H9 (cell line): ENCODE data around the gene MCF2L2. TPM values are rescaled to one million over a fixed set of nuclear protein-coding genes. Genes with fewer than 3 reads are reported as not detected.

ENCODE experiments used
- DNase-seq: peaks from one replicate; pipeline ENCODE4 v3.0.0-alpha.2; 2017
- H2AFZ ChIP-seq: one replicate; pipeline ENCODE4 v1.6.1; 2013; ENCODE audit warnings: mild to moderate bottlenecking, low read length, control low read depth, moderate library complexity
- H2AK5ac ChIP-seq: 2 replicates; pipeline ENCODE4 v1.6.1; 2013; ENCODE audit warnings: low read length, control low read depth, mixed read lengths; ENCODE audit not compliant: insufficient read length
- H2BK120ac ChIP-seq: one replicate; pipeline ENCODE4 v1.6.1; 2013; ENCODE audit warnings: low read depth, mild to moderate bottlenecking, low read length, control low read depth, inconsistent platforms; ENCODE audit not compliant: poor library complexity, severe bottlenecking
- H2BK12ac ChIP-seq: 2 replicates; pipeline ENCODE4 v1.6.1; 2013; ENCODE audit warnings: low read length, control low read depth, mixed read lengths, low read depth; ENCODE audit not compliant: insufficient read length
- H2BK15ac ChIP-seq: 2 replicates; pipeline ENCODE4 v1.6.1; 2013; ENCODE audit warnings: low read depth, low read length, control low read depth
- H2BK20ac ChIP-seq: one replicate; pipeline ENCODE4 v1.6.1; 2013; ENCODE audit warnings: low read depth, mild to moderate bottlenecking, low read length, control low read depth, inconsistent platforms; ENCODE audit not compliant: poor library complexity, severe bottlenecking
- H2BK5ac ChIP-seq: 2 replicates; pipeline ENCODE4 v1.6.1; 2013; ENCODE audit warnings: low read length, control low read depth, mixed read lengths; ENCODE audit not compliant: insufficient read length
- H3K14ac ChIP-seq: 2 replicates; pipeline ENCODE4 v1.6.1; 2013; ENCODE audit warnings: low read length, control low read depth; ENCODE audit not compliant: insufficient read depth
- H3K18ac ChIP-seq: 2 replicates; pipeline ENCODE4 v1.6.1; 2013; ENCODE audit warnings: low read depth, mild to moderate bottlenecking, mixed read lengths, low read length, control low read depth; ENCODE audit not compliant: insufficient read length
- H3K23ac ChIP-seq: 2 replicates; pipeline ENCODE4 v1.6.1; 2013; ENCODE audit warnings: low read length, control low read depth, mixed read lengths, low read depth; ENCODE audit not compliant: insufficient read length
- H3K23me2 ChIP-seq: 2 replicates; pipeline ENCODE4 v1.6.1; 2013; ENCODE audit warnings: low read depth, mild to moderate bottlenecking, mixed read lengths, low read length, control low read depth; ENCODE audit not compliant: insufficient read length, poor library complexity, severe bottlenecking
- H3K27ac ChIP-seq: 2 replicates; pipeline ENCODE4 v1.5.1; 2013; ENCODE audit warnings: low read length, control low read depth, mixed read lengths, low read depth; ENCODE audit not compliant: insufficient read length
- H3K27me3 ChIP-seq: 2 replicates; pipeline ENCODE4 v1.6.1; 2013; ENCODE audit warnings: low read length, control low read depth, inconsistent platforms; ENCODE audit not compliant: insufficient read depth
- H3K4ac ChIP-seq: 2 replicates; pipeline ENCODE4 v1.6.1; 2013; ENCODE audit warnings: low read depth, mild to moderate bottlenecking, control low read depth, inconsistent platforms, low read length, moderate library complexity
- H3K4me1 ChIP-seq: 2 replicates; pipeline ENCODE4 v1.6.1; 2013; ENCODE audit warnings: low read length, control low read depth, inconsistent platforms; ENCODE audit not compliant: insufficient read depth
- H3K4me2 ChIP-seq: 2 replicates; pipeline ENCODE4 v1.6.1; 2013; ENCODE audit warnings: low read length, control low read depth, mixed read lengths; ENCODE audit not compliant: insufficient read length, insufficient read depth
- H3K56ac ChIP-seq: 2 replicates; pipeline ENCODE4 v1.6.1; 2013; ENCODE audit warnings: low read depth, mild to moderate bottlenecking, mixed read lengths, low read length, control low read depth; ENCODE audit not compliant: insufficient read length
- H3K79me1 ChIP-seq: 2 replicates; pipeline ENCODE4 v1.6.1; 2013; ENCODE audit warnings: low read depth, mild to moderate bottlenecking, moderate library complexity, low read length, control low read depth, inconsistent platforms; ENCODE audit not compliant: insufficient read depth, poor library complexity, severe bottlenecking
- H3K79me2 ChIP-seq: 2 replicates; pipeline ENCODE4 v1.6.1; 2013; ENCODE audit warnings: low read length, control low read depth, inconsistent platforms; ENCODE audit not compliant: insufficient read depth
- H3K9ac ChIP-seq: 2 replicates; pipeline ENCODE4 v1.6.1; 2013; ENCODE audit warnings: low read length, control low read depth, mixed read lengths; ENCODE audit not compliant: insufficient read length; ENCODE audit errors: extremely low read depth
- H3K9me3 ChIP-seq: one replicate; pipeline ENCODE4 v1.6.1; 2013; ENCODE audit warnings: low read depth, low read length, inconsistent platforms; ENCODE audit not compliant: control insufficient read depth
- H3T11ph ChIP-seq: one replicate; pipeline ENCODE4 v1.6.1; 2013; ENCODE audit warnings: mild to moderate bottlenecking, low read length, control low read depth, inconsistent platforms
- H4K20me1 ChIP-seq: one replicate; pipeline ENCODE4 v1.6.1; 2013; ENCODE audit not compliant: control insufficient read depth, insufficient read length, insufficient read depth
- H4K5ac ChIP-seq: 2 replicates; pipeline ENCODE4 v1.6.1; 2013; ENCODE audit warnings: low read depth, mild to moderate bottlenecking, mixed read lengths, low read length, control low read depth; ENCODE audit not compliant: insufficient read length
- H4K8ac ChIP-seq: replicated peaks from 2 replicates; pipeline ENCODE4 v1.6.1; 2013; ENCODE audit warnings: low read length, control low read depth, mixed read lengths, low read depth; ENCODE audit not compliant: insufficient read length
- H4K91ac ChIP-seq: 2 replicates; pipeline ENCODE4 v1.6.1; 2013; ENCODE audit warnings: low read depth, mild to moderate bottlenecking, moderate library complexity, mixed read lengths, low read length, control low read depth; ENCODE audit not compliant: insufficient read length
- H3K27ac Mint-ChIP-seq, 3 experiments: 2 replicates in 2 of 3; 3 replicates in 1 of 3; pipeline ENCODE4 v1.8.0; 2020 to 2021; ENCODE audit warnings: mixed read lengths in 3 of 3, mild to moderate bottlenecking in 1 of 3, moderate library complexity in 1 of 3
- H3K27me3 Mint-ChIP-seq: 2 replicates; pipeline ENCODE4 v1.8.0; 2021; ENCODE audit warnings: low read depth, mild to moderate bottlenecking, moderate library complexity, mixed read lengths
- H3K36me3 Mint-ChIP-seq, 3 experiments: 2 replicates in 2 of 3; 3 replicates in 1 of 3; pipeline ENCODE4 v1.8.0; 2020 to 2021; ENCODE audit warnings: low read depth in 3 of 3, mixed read lengths in 3 of 3; ENCODE audit not compliant: insufficient read depth in 1 of 3
- H3K4me1 Mint-ChIP-seq, 2 experiments: 2 replicates each; pipeline ENCODE4 v1.8.0; 2020; ENCODE audit warnings: mixed read lengths in 2 of 2
- H3K4me3 Mint-ChIP-seq, 2 experiments: 2 replicates in 1 of 2; 3 replicates in 1 of 2; pipeline ENCODE4 v1.8.0; 2020 to 2021; ENCODE audit warnings: mild to moderate bottlenecking in 2 of 2, mixed read lengths in 2 of 2, moderate library complexity in 1 of 2
- H3K9me3 Mint-ChIP-seq, 2 experiments: 2 replicates in 1 of 2; 3 replicates in 1 of 2; pipeline ENCODE4 v1.8.0; 2020; ENCODE audit warnings: mild to moderate bottlenecking in 2 of 2, mixed read lengths in 2 of 2, moderate library complexity in 1 of 2
- WGBS: extraction: QIAGEN DNeasy Blood & Tissue Kit; methylation state at CpG from one replicate; pipeline ENCODE4 v1.1.7; 2013; ENCODE audit warnings: missing lambda C conversion rate, low lambda C conversion rate, mixed read lengths; ENCODE audit not compliant: insufficient read length; ENCODE audit errors: extremely low coverage; 5-methylcytosine and 5-hydroxymethylcytosine counted together
- total RNA-seq: library from RNA; stranded (reverse); gene quantifications from 2 replicates; pipeline ENCODE4 v1.2.1, GENCODE V29; 2021
- TF ChIP-seq, protein P1 (sequence below): fragments of 200-600 bp; sonication (generic); conservative IDR thresholded peaks from 3 replicates; pipeline ENCODE4 v1.8.0; 2021; ENCODE audit warnings: antibody characterized with exemption, mild to moderate bottlenecking

MCF2L2 gene
- total RNA-seq, 1 experiment from 2014 or later, result 6.4 TPM

DNA sequence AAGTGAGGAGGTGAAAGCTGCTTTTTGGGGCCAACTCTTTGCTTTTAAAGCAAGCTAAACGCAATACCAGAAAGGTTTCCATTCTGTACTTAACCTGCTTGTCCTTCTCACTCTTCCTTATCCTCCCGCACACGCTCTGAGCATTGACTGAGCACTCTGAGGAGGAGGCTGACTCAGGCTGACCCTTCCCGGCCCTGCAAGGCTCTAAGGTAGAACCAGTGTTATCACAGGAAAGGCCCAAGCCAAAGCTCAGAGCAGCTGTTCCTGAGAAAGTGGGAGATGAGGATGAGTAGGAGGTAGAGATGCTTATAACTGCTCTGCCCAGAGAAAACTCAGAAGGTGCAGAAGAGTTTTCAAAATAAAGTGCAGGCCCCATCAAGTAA, 173.1 kb downstream of the MCF2L2 start:
- H4K5ac ChIP-seq, result no peak overlapping the region
- H2AFZ ChIP-seq, result no peak overlapping the region
- no peak overlapping the region for H2BK5ac ChIP-seq
- no peaks in the 10 kb centered on the region for H4K20me1 ChIP-seq
- peaks cover 19 to 26% of the 10 kb centered on the region in 2 experiments for H3K4me1 Mint-ChIP-seq
- H3K4me2 ChIP-seq, result peak overlapping the region; percentile 94
- no peak overlapping the region for H3K27ac ChIP-seq
- H2BK12ac ChIP-seq, result no peak overlapping the region
- no peak overlapping the region for H2BK20ac ChIP-seq
- H3K4me3 Mint-ChIP-seq, result peak overlapping the region; percentile 72 to 83
- no peaks in the 10 kb centered on the region for H3K79me1 ChIP-seq
- TF ChIP-seq, protein P1, sequence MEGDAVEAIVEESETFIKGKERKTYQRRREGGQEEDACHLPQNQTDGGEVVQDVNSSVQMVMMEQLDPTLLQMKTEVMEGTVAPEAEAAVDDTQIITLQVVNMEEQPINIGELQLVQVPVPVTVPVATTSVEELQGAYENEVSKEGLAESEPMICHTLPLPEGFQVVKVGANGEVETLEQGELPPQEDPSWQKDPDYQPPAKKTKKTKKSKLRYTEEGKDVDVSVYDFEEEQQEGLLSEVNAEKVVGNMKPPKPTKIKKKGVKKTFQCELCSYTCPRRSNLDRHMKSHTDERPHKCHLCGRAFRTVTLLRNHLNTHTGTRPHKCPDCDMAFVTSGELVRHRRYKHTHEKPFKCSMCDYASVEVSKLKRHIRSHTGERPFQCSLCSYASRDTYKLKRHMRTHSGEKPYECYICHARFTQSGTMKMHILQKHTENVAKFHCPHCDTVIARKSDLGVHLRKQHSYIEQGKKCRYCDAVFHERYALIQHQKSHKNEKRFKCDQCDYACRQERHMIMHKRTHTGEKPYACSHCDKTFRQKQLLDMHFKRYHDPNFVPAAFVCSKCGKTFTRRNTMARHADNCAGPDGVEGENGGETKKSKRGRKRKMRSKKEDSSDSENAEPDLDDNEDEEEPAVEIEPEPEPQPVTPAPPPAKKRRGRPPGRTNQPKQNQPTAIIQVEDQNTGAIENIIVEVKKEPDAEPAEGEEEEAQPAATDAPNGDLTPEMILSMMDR, result no peak
- H3K23me2 ChIP-seq, result peaks cover 20% of the 10 kb centered on the region
- H2BK15ac ChIP-seq, result no peak overlapping the region
- H3K14ac ChIP-seq, result no peak overlapping the region
- H4K8ac ChIP-seq, result no peak overlapping the region
- no peak overlapping the region for H3K4ac ChIP-seq
- peaks cover 0 to 4% (median 4%) of the 10 kb centered on the region in 3 experiments; a peak in 2 of 7 replicates for H3K36me3 Mint-ChIP-seq
- H3K23ac ChIP-seq, result no peak overlapping the region
- H3K27ac Mint-ChIP-seq, result peak overlapping the region in 1 of 3 experiments; percentile 41; a peak in 1 of 7 replicates
- no peaks in the 10 kb centered on the region; the same call in 1 of the 2 replicates for H3K4me1 ChIP-seq
- H3K18ac ChIP-seq, result no peak overlapping the region
- no peaks in the 10 kb centered on the region for H3K9me3 ChIP-seq
- no peak overlapping the region for H4K91ac ChIP-seq
- H3K27me3 Mint-ChIP-seq, result peaks cover 16% of the 10 kb centered on the region
- no peak overlapping the region for H2BK120ac ChIP-seq
- H2AK5ac ChIP-seq, result no peak overlapping the region
- no peaks in the 10 kb centered on the region for H3K79me2 ChIP-seq
- H3K9ac ChIP-seq, result no peak overlapping the region
- H3K9me3 Mint-ChIP-seq, result no peaks in the 10 kb centered on the region
- H3T11ph ChIP-seq, result no peak overlapping the region
- WGBS, result no CpG with 5 or more reads among the region's 4 CpGs
- H3K27me3 ChIP-seq, result peaks cover 10% of the 10 kb centered on the region; the same call in 1 of the 2 replicates
- H3K56ac ChIP-seq, result no peak overlapping the region
- DNase-seq, result no peak
